ENCODE results near the gene RCAN3.

- TF ChIP-seq ZFP30 (CRISPR knock-in tag; IDR thresholded peaks at IDR 0.05) (no peak), ARNTL (CRISPR knock-in tag; IDR thresholded peaks at IDR 0.05; ENCODE audit: borderline replicate concordance, low read depth) (no peak), ZNF565 (CRISPR knock-in tag; conservative IDR thresholded peaks at IDR 0.05; ENCODE audit: low read depth) (no peak), ZFP3 (CRISPR knock-in tag; IDR thresholded peaks at IDR 0.05) (no peak), ZNF8 (CRISPR knock-in tag; IDR thresholded peaks at IDR 0.05) (no peak), PPARA (CRISPR knock-in tag; IDR thresholded peaks at IDR 0.05; ENCODE audit: borderline replicate concordance) (no peak), SNAI2 (CRISPR knock-in tag; IDR thresholded peaks at IDR 0.05) (no peak), RARB (CRISPR knock-in tag; IDR thresholded peaks at IDR 0.05) (no peak), CSDC2 (CRISPR knock-in tag; IDR thresholded peaks at IDR 0.05) (no peak), ZC3H10 (CRISPR knock-in tag; IDR thresholded peaks at IDR 0.05) (no peak), GLIS3 (CRISPR knock-in tag; IDR thresholded peaks at IDR 0.05) (no peak), ZNF70 (CRISPR knock-in tag; IDR thresholded peaks at IDR 0.05) (no peak)
- TF ChIP-seq, protein P1, sequence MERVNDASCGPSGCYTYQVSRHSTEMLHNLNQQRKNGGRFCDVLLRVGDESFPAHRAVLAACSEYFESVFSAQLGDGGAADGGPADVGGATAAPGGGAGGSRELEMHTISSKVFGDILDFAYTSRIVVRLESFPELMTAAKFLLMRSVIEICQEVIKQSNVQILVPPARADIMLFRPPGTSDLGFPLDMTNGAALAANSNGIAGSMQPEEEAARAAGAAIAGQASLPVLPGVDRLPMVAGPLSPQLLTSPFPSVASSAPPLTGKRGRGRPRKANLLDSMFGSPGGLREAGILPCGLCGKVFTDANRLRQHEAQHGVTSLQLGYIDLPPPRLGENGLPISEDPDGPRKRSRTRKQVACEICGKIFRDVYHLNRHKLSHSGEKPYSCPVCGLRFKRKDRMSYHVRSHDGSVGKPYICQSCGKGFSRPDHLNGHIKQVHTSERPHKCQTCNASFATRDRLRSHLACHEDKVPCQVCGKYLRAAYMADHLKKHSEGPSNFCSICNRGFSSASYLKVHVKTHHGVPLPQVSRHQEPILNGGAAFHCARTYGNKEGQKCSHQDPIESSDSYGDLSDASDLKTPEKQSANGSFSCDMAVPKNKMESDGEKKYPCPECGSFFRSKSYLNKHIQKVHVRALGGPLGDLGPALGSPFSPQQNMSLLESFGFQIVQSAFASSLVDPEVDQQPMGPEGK (CRISPR knock-in tag; IDR thresholded peaks at IDR 0.05; ENCODE audit: borderline replicate concordance): no peak
These were observed 78.1 kb downstream of the RCAN3 start for GRCh38 chr1:24580756-24581155.
